ENCODE data around the gene ECT2L. TPM values are rescaled to one million over a fixed set of nuclear protein-coding genes. Genes with fewer than 3 reads are reported as not detected.

ECT2L gene
- total RNA-seq, 1 experiment from 2014 or later, result not detected

DNA sequence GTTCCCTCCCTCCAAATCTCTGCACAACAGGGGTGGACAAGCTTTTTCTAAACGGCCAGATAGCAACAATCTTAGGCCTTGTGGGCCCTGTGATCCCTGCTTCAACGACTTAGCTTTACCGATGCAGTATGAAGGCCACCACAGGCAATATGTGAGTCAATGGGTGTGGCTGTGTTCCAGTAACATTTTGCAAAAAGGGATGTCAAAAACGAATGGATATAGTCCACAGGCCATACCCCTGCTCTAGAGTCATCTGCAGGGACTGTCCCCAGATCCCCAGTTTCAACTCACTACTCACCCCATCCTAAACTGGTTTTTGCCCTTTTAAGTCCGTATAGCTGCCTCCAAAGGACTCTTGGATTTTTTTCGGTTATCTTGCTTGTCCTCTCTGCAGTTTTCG is 34.4 kb downstream of the ECT2L start:
- no peaks in the 10 kb centered on the region for H3F3A ChIP-seq (ENCODE audit: insufficient read depth, low read depth)
- ChIA-PET CTCF (no interaction called here), POLR2A (ENCODE audit: unreplicated experiment) (no interaction called here)
- H3K79me2 ChIP-seq (ENCODE audit: low read depth), result no peaks in the 10 kb centered on the region
- no peaks in the 10 kb centered on the region for H3K36me3 ChIP-seq (ENCODE audit: low read depth)
- intact Hi-C loops (cut with micrococcal nuclease; ENCODE audit: unreplicated experiment), result no loop called here
- no peaks in the 10 kb centered on the region for H3K9me3 ChIP-seq (ENCODE audit: insufficient read depth, low read depth)
- H3K27me3 ChIP-seq (ENCODE audit: insufficient read depth, low read depth), result no peaks in the 10 kb centered on the region
- TF ChIP-seq, protein P1, sequence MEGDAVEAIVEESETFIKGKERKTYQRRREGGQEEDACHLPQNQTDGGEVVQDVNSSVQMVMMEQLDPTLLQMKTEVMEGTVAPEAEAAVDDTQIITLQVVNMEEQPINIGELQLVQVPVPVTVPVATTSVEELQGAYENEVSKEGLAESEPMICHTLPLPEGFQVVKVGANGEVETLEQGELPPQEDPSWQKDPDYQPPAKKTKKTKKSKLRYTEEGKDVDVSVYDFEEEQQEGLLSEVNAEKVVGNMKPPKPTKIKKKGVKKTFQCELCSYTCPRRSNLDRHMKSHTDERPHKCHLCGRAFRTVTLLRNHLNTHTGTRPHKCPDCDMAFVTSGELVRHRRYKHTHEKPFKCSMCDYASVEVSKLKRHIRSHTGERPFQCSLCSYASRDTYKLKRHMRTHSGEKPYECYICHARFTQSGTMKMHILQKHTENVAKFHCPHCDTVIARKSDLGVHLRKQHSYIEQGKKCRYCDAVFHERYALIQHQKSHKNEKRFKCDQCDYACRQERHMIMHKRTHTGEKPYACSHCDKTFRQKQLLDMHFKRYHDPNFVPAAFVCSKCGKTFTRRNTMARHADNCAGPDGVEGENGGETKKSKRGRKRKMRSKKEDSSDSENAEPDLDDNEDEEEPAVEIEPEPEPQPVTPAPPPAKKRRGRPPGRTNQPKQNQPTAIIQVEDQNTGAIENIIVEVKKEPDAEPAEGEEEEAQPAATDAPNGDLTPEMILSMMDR (conservative IDR thresholded peaks at IDR 0.05), result no peak
- TF ChIP-seq EZH2 (IDR thresholded peaks at IDR 0.05; ENCODE audit: low read depth), result no peak
- no peak overlapping the region for H3K27ac ChIP-seq
- H3K4me1 ChIP-seq (replicated peaks; ENCODE audit: insufficient read depth), result no peaks in the 10 kb centered on the region
- no peak for DNase-seq
- no TSS peak for BruUV-seq (replicated peaks)
- no peaks in the 10 kb centered on the region; the same call in 1 of the 2 replicates for H3K9me2 ChIP-seq (ENCODE audit: insufficient read depth)
- no peaks in the 10 kb centered on the region for H4K20me1 ChIP-seq (ENCODE audit: insufficient read depth)
- H2AFZ ChIP-seq, result no peak overlapping the region
- H3K4me3 ChIP-seq, result no peak overlapping the region
- H3K4me2 ChIP-seq, result no peak overlapping the region

DNA sequence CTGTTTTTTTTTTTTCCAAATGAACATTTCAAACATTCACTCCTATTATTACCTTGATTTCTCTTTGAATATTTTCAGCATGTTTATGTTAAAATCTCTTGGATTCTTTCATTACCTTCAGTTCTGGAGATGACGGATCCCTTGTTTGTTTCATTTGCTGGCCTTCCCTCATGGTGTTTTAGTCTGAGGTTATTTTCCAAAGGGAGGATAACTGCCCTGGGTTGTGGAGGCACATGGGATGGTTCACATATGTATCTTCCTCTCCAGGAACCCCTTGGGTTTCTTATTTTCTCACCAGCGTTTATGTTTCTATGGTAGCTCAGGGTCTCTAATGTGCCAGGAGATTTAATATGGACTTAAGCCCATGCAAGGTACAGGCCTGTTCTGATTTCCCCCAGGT is 36.3 kb downstream of the ECT2L start:
- Histone ChIP-seq H4K20me1 (ENCODE audit: insufficient read depth) (no peaks in the 10 kb centered on the region), H3K27me3 (ENCODE audit: insufficient read depth, low read depth) (no peaks in the 10 kb centered on the region), H3K4me2 (no peak overlapping the region), H3F3A (ENCODE audit: insufficient read depth, low read depth) (no peaks in the 10 kb centered on the region), H3K79me2 (ENCODE audit: low read depth) (no peaks in the 10 kb centered on the region), H3K36me3 (ENCODE audit: low read depth) (no peaks in the 10 kb centered on the region), H3K27ac (no peak overlapping the region), H3K4me3 (no peak overlapping the region), H3K9me2 (ENCODE audit: insufficient read depth) (no peaks in the 10 kb centered on the region; the same call in 1 of the 2 replicates), H3K9me3 (ENCODE audit: insufficient read depth, low read depth) (no peaks in the 10 kb centered on the region), H3K4me1 (replicated peaks; ENCODE audit: insufficient read depth) (no peaks in the 10 kb centered on the region), H2AFZ (no peak overlapping the region)
- ChIA-PET CTCF (no interaction called here), POLR2A (ENCODE audit: unreplicated experiment) (no interaction called here)
- intact Hi-C loops (cut with micrococcal nuclease; ENCODE audit: unreplicated experiment), result no loop called here
- no peak for TF ChIP-seq EZH2 (IDR thresholded peaks at IDR 0.05; ENCODE audit: low read depth)
- TF ChIP-seq, protein P1 (conservative IDR thresholded peaks at IDR 0.05), result no peak
- DNase-seq, result no peak
- BruUV-seq (replicated peaks), result no TSS peak

DNA sequence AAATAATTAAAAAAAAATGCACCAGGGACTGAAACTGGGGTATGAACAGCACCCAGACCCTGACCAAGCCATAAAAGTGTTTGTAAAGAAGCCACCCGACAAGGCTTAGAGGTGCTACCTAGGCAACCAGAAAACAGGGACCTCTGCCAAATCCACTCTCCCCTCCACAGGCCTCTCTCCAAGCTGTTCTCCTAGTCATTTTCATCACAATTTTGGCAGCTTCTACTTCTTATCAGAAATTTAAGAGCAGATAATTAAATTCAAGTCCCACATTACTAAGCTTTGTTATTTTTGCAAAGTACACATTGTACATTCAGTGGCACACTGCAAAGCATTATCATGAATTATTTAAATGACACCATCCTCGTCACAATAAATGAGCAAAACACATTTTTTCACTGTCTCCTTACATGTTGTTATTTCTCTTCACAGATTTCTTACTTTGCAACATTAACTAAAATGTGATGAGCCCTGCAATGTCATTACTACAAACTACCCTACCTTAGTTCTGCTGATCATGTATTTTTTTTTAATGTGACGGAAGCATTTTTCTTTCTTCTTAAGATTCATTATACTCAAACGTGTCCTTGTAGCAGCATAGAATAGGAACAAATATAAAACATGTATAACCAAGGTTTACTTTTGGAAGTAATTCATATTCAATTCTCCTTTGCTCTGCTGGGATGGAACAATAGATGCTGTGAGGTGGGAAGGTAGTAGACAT is 38.1 kb downstream of the ECT2L start:
- H3K4me1 ChIP-seq (replicated peaks; ENCODE audit: insufficient read depth), result no peaks in the 10 kb centered on the region
- H2AFZ ChIP-seq, result no peak overlapping the region
- no peaks in the 10 kb centered on the region for H3K27me3 ChIP-seq (ENCODE audit: insufficient read depth, low read depth)
- no TSS peak for BruUV-seq (replicated peaks)
- DNase-seq, result no peak
- H3K36me3 ChIP-seq (ENCODE audit: low read depth), result no peaks in the 10 kb centered on the region
- H3K27ac ChIP-seq, result no peak overlapping the region
- H3K9me2 ChIP-seq (ENCODE audit: insufficient read depth), result no peaks in the 10 kb centered on the region; the same call in 1 of the 2 replicates
- H3F3A ChIP-seq (ENCODE audit: insufficient read depth, low read depth), result no peaks in the 10 kb centered on the region
- no peaks in the 10 kb centered on the region for H3K79me2 ChIP-seq (ENCODE audit: low read depth)
- intact Hi-C loops (cut with micrococcal nuclease; ENCODE audit: unreplicated experiment), result no loop called here
- TF ChIP-seq, protein P1 (conservative IDR thresholded peaks at IDR 0.05), result no peak
- ChIA-PET CTCF (no interaction called here), POLR2A (ENCODE audit: unreplicated experiment) (no interaction called here)
- no peaks in the 10 kb centered on the region for H4K20me1 ChIP-seq (ENCODE audit: insufficient read depth)
- H3K9me3 ChIP-seq (ENCODE audit: insufficient read depth, low read depth), result no peaks in the 10 kb centered on the region
- no peak overlapping the region for H3K4me3 ChIP-seq
- no peak overlapping the region for H3K4me2 ChIP-seq

All from PC-9 (cell line).